Endometrial microvascular endothelial cells (primary cell): ENCODE measurements around the gene CD6. TPM values are rescaled to one million over a fixed set of nuclear protein-coding genes. Genes with fewer than 3 reads are reported as not detected.

Experiments
- in situ Hi-C: cut with HindIII; loops from 2 replicates; pipeline ENCODE4 v1.10.0; 2017; ENCODE audit warnings: low sequenced_read_pairs, low pct_unique_long_range_greater_than_20kb; ENCODE audit errors: inconsistent ontology term
- total RNA-seq: library from RNA; depleted of rRNA; stranded (reverse); fragments of >200 nt; gene quantifications from one replicate; pipeline ENCODE4 v1.2.3, GENCODE V29; 2015; ENCODE audit errors: inconsistent ontology term

The CD6 gene
- total RNA-seq, 1 donor from 2014 or later: not detected

DNA sequence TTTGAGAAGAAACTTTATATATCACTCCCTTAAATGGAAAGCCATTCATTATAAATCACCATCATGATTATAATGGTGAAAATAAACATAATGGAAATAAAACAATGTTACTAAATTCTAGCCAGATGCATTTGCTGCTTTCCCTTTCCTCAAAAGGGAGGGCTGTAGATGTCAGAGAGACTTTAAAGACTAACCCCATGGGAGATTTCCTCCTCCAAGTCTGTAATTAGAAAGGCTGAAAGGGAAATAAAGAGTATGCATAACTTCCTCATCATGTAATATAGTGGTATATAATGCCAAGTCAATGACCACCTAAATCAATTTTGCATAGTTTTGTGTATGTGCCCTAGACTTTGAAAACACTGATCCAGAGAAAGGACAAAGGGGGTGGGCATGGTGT lies 6.4 kb downstream of the CD6 start:
- in situ Hi-C loops: no loop called here

DNA sequence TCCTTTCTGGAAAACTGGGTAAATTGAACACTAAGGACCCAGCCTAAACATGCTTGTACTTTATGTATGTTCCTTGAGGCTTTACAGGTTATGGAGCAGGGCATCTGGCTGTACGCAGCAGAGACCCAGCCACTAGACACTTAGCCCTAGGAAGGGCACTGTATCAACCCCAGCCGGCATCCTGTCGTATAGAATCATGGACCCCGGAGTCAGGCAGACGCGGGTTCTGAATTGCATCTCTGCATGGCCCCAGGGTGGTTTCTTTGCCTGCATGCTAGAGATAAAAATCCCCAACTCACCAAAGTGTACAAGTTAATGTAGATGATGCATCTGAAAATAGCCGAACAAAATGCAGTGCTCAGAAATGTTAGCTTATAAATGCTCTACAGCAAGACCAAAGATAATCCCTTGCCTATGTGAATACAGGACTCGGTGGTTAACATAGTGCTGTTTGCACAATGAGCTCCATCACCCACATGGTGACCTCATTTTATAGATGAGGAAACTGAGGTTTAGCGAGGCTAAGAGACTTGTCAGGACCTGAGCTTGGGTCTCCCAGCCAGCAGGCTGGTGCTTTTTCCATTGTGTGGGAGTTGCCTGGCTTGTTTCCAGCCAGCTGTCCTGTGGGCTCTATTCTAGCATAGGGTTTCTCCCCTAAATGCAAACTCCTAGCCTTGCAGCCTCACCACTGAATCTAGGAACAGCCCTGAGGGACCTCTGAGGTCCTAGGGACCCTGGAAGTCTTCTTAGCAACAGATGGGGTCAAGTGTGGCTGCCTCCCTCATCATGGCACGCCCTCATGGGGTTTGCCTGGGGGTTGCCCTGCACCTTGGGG lies 7.3 kb downstream of the CD6 start:
- in situ Hi-C loops: no loop called here

DNA sequence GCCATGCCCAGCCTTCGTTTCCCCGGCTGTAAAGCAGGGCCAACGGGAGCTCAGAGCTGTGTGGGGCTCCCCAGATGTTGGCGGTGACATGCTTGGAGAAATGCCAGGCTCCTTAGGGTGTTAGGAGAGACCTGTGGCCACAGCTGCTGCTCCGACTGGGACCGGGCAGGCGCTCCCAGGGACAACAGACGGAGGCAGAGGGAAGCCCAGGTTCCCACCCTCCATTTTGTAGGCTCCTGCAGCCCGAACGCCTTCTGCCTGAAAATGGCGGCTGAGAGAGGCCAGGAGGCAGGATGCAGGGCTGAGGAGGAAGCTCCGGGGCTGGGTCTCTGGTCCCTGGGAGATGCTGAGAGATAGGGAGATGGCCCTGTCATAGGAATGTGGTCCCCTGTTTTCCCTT lies 10.0 kb downstream of the CD6 start:
- in situ Hi-C loops: no loop called here

DNA sequence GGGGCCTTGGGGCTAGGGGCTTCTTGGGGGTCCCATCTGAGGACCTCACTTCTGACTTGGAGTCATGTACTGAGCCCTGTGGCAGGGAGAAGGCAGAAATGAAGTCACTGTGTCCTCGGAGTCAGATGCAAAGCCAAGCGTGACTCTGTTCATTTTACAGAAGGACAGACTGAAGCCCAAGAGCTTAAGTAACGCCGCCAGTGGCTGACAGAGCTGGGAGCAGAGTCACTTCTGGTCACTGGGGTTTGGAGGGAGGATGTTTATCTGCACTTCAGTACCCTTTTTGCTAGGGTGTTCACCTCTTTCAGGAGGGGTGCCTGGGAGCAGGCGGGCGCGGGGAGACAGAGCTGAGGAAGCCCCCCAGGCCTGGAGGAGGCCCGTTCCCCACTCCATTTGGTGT lies 10.7 kb downstream of the CD6 start:
- in situ Hi-C loops: no loop called here

DNA sequence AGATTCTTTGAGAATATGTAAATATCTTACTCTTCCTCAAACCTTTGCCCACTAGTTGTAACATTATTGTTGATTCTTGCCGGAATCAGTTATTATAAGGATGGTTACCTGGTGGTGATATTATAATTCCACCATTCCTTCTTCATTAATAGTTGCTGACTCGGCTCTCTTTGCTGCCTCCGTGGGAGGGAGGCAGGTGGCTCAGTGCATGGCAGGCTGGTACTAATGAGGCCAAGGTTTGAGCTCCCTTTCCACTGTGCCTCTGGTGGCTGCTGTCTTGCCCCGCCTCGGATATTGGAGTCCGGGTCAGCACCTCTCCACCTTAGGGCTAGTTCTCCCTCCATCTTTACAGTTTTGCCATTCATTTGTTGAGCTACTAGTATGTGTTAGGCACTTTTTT lies 12.7 kb downstream of the CD6 start:
- in situ Hi-C loops: no loop called here

DNA sequence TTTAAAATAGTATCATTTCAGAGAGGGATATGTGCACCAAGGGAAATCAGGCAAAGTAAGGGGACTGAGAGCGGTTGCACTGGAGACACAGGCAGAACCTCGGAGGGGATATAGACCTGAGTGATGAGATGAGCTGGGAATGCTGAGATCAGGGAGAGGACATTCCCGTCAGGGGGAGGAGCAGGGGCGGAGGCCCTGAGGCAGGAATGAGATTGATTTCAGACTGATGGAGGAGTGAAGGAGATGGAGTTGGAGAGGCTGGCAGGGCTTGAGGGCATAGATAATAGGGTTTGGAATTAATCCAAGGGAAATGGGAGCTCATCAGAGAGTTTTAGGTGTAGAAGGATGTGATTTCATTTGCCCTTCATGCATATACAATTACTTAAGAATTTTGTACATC lies 13.2 kb downstream of the CD6 start:
- in situ Hi-C loops: no loop called here

DNA sequence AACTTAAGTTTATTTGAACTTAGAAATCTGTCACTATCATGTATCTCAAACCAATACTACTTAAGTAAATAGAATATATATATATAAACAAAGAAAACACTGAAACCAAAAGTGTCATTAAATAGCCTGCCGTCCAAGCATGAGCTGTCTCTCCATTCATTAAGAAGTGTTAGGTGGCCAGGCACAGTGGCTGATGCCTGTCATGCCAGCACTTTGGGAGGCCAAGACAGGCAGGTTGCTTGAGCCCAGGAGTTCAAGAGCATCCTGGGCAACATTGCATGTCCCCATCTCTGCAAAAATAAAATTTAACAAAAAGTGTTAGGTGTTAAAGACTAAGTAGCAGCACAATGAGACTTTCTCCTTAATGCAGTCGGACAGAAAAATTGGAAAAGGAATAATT lies 14.0 kb downstream of the CD6 start:
- in situ Hi-C loops: no loop called here

DNA sequence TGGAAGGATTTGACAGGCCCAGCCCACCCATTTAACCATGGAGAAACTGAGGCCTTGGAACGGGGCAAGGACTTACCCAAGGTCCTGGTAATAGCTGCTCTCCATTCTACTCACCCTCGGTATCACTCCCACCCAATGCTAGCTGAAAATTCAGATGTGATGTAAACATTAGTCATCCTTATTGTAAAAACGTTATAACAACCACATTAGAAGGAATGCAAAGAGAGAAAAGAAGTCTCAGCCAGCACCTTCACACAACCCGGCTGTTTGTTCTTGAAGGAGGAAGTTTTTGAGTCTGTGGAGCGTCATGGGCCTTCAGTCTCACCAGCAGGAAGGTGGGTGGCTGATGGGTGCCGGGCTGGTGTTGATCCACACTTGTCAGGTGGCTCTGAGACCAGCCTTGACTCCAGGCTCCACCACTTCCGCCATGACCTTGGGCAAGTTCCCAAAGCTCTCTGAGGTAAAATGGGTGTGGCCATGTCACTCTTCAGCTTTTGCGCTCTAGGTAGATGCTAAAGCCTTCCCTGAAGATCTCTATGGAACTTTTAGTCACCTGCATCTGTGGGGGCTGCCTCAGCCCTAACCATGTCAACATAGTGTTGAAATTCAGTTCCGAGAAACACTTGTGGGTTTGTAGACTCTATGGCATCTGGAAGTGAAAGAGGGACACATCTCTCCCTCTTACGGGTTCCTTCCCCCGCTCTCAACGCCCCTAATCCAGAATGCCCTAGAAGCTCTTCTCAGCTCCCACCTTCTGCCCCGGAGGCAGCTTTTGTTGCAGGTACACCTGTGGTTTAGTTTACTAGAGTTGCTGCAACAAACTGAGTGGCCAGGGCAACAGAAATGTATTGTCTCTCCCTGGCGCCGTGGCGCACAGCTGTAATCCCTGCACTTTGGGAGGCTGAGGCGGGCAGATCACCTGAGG lies 14.8 kb downstream of the CD6 start:
- in situ Hi-C loops: no loop called here

DNA sequence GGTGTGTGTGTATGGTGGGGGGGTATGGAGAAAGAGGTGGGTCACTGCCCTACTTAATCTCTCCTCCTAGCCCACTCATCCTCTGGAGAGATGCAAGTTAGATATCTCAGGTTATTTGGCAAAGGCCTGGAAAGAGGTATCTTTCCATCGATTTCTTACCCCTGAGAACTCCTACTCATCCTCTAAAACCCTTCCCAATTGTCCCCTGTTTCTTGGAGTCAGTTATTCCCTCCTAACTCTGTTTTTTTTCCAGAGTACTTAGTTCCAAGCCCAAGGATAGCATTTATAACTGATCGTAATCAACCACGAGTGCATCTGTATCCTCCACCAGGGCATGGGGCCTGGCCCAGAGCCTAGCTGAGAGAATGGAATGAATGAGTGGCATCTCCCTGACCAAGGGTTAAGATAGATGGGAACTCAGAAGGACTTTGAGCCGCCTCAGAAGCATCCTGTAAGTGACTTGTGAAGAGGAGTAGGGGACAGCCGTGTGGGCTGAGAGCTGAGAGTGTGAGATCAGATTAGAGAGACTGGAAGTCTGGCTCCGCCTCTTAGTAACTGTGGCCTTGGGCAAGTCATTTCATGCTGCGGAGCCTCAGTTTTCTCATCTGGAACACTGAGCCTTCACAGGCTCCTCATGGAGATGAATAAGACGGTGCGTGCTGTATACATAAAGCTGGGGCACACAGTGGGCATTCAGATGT lies 16.2 kb downstream of the CD6 start:
- in situ Hi-C loops: no loop called here

DNA sequence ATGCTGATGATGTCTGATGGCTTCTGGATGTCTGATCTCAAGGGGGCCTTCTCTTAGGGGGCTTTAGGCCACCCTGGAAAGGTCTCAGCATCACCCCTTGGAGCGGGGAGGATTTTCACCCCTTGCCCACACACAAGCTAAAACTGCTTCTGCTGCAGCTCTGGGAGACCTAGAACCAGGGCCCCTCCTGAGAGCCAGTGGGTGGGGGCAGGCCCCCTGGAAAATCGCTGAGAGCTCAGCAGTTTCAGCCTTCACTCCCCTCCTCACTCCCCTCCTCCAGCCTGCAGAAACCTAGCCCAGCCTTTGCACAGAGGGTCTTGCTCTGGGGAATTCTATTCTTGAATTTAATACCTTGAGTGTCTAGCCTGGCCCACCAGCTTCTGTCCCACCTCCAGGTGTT lies 17.2 kb downstream of the CD6 start:
- in situ Hi-C loops: no loop called here

DNA sequence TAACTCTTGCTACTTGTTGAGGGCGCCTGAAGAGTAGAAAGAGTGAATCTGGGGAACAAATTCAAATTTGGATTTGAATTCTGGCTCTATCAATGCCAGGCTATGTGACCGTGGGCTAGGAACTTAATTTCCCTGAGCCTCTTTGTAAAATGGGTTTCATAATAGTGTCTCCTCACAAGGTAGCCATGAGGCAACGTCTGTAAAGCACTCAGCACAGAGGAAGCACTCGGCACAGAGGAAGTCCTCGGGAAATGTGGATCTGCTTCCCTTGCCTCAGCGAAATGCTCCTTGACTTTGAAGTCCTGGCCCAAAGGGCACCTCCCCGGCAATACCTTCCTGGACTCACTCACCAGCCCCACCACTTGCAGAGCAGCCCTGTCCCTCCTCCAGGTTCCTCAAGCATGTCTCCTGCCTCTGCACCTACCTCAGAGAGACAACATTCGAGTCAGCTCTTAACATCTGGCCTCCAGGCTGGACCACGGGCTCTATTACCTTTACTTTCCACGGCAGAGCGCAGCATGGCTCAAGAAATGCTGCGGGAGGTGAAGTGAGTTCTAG lies 17.7 kb downstream of the CD6 start:
- in situ Hi-C loops: no loop called here

DNA sequence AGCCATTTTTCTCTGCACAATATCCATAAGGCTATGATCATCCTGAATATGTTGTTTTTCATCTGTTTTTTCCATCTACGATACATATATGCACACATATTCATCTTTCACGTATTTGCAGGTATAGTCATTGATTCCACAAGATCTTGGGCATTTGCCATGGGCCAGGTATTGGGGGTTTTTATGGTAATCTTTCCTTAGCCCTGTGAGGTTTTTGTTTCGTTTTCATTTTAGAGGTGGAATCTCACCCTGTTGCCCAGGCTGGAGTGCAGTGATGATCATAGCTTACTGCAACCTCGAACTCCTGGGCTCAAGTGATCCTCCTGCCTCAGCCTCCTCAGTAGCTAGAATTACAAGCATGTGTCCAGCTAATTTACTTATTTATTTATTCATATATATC lies 20.0 kb downstream of the CD6 start:
- in situ Hi-C loops: no loop called here

DNA sequence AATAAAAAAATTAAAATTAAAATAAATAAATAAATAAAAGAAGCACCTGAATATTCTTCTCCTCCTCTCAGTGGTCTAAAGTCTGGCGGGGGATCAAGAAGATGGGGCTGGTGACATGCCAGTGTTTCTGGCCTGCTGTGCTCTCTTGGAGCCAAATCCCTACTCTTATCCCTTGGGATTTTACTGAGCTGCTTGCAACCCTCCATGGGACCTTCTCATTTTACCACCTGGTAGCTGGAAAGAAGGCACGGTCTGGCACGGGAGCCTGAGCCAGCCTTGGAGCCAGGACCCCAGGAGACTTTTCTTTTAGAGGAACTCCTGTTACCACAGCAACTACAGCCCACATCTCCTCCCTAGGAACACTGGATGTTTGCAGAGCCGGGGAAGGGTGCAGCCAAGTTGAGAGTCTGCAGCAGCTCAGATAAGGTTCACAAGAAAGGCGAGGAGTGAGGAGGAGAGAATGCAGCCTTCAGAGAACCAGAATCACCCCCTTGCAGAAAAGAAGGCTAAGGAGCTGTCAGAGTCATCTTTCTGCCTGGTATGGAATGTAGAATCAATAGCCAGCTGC lies 21.4 kb downstream of the CD6 start:
- in situ Hi-C loops: no loop called here

DNA sequence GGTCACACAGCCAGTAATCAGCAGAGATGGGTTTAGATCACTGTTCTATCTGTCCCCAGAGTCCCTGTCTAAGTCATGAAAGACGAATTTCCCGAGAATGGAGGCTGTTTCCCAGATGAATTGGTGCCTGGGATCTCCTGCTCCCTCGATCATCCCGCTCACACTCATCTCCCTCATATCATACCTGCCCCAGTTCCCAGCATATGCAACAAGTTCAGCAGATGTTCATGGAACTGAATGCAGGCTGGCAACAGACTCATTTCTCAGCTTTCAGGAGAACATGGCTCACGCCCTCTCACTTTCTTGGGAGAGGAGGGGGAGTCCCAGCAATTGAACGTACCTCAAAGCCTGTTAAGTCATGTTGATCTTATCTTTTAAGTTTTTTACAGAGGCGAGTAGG lies 22.1 kb downstream of the CD6 start:
- in situ Hi-C loops: no loop called here

DNA sequence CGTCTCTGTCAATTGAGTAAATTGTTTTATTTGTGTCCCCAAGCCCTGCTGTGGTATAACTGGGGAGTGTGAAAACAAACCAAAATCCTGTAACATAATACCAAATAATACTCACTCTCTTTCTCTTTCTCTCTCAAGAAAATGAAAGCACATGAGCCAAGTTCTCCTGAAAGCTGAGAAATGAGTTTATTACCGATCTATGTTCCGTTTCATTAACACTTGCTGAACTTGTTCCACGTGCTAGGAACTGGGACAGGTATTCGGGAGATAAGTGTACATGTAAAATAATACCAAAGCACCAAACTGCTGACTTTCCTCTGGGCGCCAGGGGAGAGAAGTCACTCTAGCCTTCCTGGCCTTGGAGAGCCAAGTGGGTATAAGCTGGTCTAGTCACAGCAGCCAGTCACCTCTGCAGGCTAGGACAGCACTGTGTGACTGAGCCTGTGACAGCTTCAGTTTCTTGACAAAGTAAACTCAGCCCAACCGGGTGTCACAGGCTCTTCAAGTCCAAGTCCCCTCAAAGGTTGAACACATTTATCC lies 23.1 kb downstream of the CD6 start:
- in situ Hi-C loops: no loop called here

DNA sequence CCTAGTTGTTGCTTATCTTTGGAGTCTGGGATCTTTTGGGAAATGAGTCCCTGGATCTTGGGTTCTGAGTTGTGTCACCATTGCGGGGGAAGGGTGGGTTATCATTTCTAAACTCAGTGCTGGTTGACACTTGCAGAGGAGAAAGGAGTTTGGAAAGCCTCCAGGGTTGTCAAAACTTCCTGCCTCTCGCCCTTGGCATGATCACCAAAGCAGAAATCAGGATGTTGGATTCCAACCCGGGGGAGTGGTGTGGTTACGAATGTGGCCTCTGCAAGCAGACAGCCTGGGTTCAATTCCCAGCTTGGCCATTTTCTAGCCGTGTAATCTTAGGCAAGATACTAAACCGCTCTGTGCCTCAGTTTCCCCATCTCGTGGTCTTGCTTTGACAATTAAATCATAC lies 24.3 kb downstream of the CD6 start:
- in situ Hi-C loops: no loop called here

DNA sequence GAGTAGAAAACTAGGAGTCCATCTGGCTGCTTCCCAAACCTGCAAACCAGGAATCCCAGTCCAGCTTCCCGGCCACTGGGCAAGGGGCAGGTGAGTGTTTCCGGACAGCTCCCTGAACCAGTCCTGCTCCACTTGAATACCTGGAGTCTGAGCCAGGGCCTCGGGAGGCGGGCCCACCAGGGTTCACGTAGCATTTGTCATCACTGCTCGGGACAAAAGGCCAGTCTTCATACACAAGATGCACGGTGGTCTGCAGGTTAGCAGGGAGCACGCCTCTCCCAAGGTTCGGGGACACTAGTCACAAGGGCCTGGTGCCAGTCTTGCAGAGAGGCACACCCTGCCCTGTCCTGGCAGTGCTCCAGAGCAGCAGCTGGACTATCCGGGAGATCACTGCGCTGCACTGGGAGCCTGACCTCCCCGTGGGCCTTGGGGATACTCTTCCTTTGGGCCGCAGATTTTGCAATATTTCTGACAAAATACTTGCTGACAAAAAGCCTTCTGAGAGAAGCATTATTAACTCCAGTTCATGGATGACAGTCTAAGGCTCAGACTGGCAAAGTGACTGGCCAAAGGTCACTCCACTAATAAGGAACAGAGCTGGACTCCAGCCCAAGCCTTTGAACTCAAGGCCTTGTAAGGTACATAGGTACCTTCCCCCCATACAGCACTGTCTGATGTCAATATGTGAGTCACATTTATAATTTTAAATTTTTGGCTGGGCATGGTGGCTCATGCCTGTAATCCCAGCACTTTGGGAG lies 25.1 kb downstream of the CD6 start:
- in situ Hi-C loops: no loop called here

DNA sequence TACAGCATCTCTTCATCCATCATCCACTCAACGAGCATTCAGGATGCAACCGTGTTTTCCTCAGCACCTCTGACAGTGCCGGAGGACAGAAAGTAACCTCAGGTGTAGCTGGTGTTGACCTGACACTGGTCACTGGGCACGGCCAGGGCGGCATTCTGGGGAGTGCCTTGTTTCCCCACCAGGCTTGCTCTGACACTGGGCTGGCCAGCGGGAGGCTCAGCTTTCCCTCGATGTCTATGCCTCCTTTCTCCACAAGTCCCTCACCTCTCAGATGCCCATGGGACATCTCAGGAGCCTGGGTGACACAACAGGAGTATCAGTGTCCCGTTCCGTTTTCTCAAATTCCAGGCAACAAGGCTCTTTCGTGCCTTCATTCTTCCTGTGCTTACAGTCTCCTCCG lies 28.9 kb downstream of the CD6 start:
- in situ Hi-C loops: no loop called here
